ENCODE data around the gene SCYL2.

GRCh38 chr12:100324498-100324897, 57.5 kb downstream of the SCYL2 start:
- no peak for TF ChIP-seq CTCF (conservative IDR thresholded peaks at IDR 0.05)
- TF ChIP-seq EZH2 (IDR thresholded peaks at IDR 0.05; ENCODE audit: low read depth), result no peak
